Measurements from ENCODE around the gene PARVA.

GRCh38 chr11:12526789-12527188 is 149.4 kb downstream of the PARVA start:
- TF ChIP-seq TAF1 (IDR thresholded peaks at IDR 0.05; ENCODE audit: borderline replicate concordance, low read depth, low read length) (no peak), POLR2A (IDR thresholded peaks at IDR 0.05; ENCODE audit: low read depth, low read length) (no peak), POLR2AphosphoS5 (IDR thresholded peaks at IDR 0.05; ENCODE audit: low read depth, low read length) (no peak)
